ENCODE measurements around the gene PLEKHB1.
A peak's percentile ranks its signal among the peaks of the same experiment; 100 is the strongest.

Gene PLEKHB1

DNA sequence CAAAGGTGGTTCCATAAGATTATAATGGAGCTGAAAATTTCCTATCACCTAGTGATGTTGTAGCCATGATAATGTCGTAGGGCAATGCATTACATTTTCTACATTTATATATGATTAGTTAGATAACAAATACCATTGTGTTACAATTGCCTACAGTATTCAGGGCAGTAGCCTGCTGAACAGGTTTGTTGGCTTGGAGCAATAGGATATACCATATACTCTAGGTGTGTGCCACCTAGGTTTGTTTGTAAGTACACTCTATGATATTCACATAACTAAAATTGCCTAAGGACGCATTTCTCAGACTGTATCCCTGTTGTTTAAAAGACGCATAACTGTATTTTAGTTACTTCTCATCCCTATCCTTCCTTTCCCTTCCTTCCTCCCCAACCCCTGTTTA is 13.6 kb downstream of the PLEKHB1 start:
- no peaks in the 10 kb centered on the region for H3K27me3 ChIP-seq (ENCODE audit: insufficient read depth, low read length)
- H3K36me3 ChIP-seq (ENCODE audit: insufficient read depth, low read length), result no peaks in the 10 kb centered on the region
- no peak overlapping the region for H3K4me2 ChIP-seq (ENCODE audit: low read length)
- no peaks in the 10 kb centered on the region for H4K20me1 ChIP-seq (ENCODE audit: insufficient read depth, low read length)
- no peak for TF ChIP-seq EZH2 (IDR thresholded peaks at IDR 0.05; ENCODE audit: borderline replicate concordance, low read length)
- TF ChIP-seq, protein P1, sequence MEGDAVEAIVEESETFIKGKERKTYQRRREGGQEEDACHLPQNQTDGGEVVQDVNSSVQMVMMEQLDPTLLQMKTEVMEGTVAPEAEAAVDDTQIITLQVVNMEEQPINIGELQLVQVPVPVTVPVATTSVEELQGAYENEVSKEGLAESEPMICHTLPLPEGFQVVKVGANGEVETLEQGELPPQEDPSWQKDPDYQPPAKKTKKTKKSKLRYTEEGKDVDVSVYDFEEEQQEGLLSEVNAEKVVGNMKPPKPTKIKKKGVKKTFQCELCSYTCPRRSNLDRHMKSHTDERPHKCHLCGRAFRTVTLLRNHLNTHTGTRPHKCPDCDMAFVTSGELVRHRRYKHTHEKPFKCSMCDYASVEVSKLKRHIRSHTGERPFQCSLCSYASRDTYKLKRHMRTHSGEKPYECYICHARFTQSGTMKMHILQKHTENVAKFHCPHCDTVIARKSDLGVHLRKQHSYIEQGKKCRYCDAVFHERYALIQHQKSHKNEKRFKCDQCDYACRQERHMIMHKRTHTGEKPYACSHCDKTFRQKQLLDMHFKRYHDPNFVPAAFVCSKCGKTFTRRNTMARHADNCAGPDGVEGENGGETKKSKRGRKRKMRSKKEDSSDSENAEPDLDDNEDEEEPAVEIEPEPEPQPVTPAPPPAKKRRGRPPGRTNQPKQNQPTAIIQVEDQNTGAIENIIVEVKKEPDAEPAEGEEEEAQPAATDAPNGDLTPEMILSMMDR (IDR thresholded peaks at IDR 0.05; ENCODE audit: low read length), result no peak
- H2AFZ ChIP-seq (ENCODE audit: low read length), result no peak overlapping the region
- no peaks in the 10 kb centered on the region for H3F3A ChIP-seq (ENCODE audit: insufficient read depth, low read length)
- no peak overlapping the region for H3K4me3 ChIP-seq (ENCODE audit: low read depth, low read length, poor library complexity, severe bottlenecking)
- peaks cover 9% of the 10 kb centered on the region for H3K4me1 ChIP-seq (ENCODE audit: insufficient read depth, low read length, severe bottlenecking)
- H3K9ac ChIP-seq (ENCODE audit: low read length), result no peak overlapping the region
- H3K27ac ChIP-seq (ENCODE audit: low read depth, low read length, poor library complexity, severe bottlenecking), result no peak overlapping the region
- no peaks in the 10 kb centered on the region for H3K79me2 ChIP-seq (ENCODE audit: insufficient read depth, low read length)
- H3K9me3 ChIP-seq (ENCODE audit: low read length), result no peaks in the 10 kb centered on the region
- H3K9me2 ChIP-seq (ENCODE audit: low read depth, low read length), result no peaks in the 10 kb centered on the region

- H3K4me3 ChIP-seq (ENCODE audit: low read depth, low read length, poor library complexity, severe bottlenecking), result peak overlapping the region; percentile 54
- H3K36me3 ChIP-seq (ENCODE audit: insufficient read depth, low read length), result no peaks in the 10 kb centered on the region
- peaks cover 9% of the 10 kb centered on the region for H3K4me1 ChIP-seq (ENCODE audit: insufficient read depth, low read length, severe bottlenecking)
- peak overlapping the region; percentile 80 for H3K4me2 ChIP-seq (ENCODE audit: low read length)
- H3K27me3 ChIP-seq (ENCODE audit: insufficient read depth, low read length), result no peaks in the 10 kb centered on the region
- H3K9ac ChIP-seq (ENCODE audit: low read length), result peak overlapping the region; percentile 31; the same call in 1 of the 2 replicates
- no peaks in the 10 kb centered on the region for H3K79me2 ChIP-seq (ENCODE audit: insufficient read depth, low read length)
- no peak overlapping the region for H2AFZ ChIP-seq (ENCODE audit: low read length)
- no peaks in the 10 kb centered on the region for H3K9me2 ChIP-seq (ENCODE audit: low read depth, low read length)
- no peaks in the 10 kb centered on the region for H3K9me3 ChIP-seq (ENCODE audit: low read length)
- H3K27ac ChIP-seq (ENCODE audit: low read depth, low read length, poor library complexity, severe bottlenecking), result no peak overlapping the region
- H3F3A ChIP-seq (ENCODE audit: insufficient read depth, low read length), result no peaks in the 10 kb centered on the region
- TF ChIP-seq, protein P1 (IDR thresholded peaks at IDR 0.05; ENCODE audit: low read length), result no peak
- TF ChIP-seq EZH2 (IDR thresholded peaks at IDR 0.05; ENCODE audit: borderline replicate concordance, low read length), result no peak
- no peaks in the 10 kb centered on the region for H4K20me1 ChIP-seq (ENCODE audit: insufficient read depth, low read length)
Measured at GRCh38 chr11:73660497-73661034, 14.2 kb downstream of the PLEKHB1 start.

- no peaks in the 10 kb centered on the region for H3K27me3 ChIP-seq (ENCODE audit: insufficient read depth, low read length)
- peak overlapping the region; percentile 47; the same call in 1 of the 2 replicates for H3K9ac ChIP-seq (ENCODE audit: low read length)
- H3K36me3 ChIP-seq (ENCODE audit: insufficient read depth, low read length), result no peaks in the 10 kb centered on the region
- H3F3A ChIP-seq (ENCODE audit: insufficient read depth, low read length), result no peaks in the 10 kb centered on the region
- H3K4me1 ChIP-seq (ENCODE audit: insufficient read depth, low read length, severe bottlenecking), result peaks cover 9% of the 10 kb centered on the region
- no peaks in the 10 kb centered on the region for H3K79me2 ChIP-seq (ENCODE audit: insufficient read depth, low read length)
- no peaks in the 10 kb centered on the region for H3K9me3 ChIP-seq (ENCODE audit: low read length)
- H3K4me3 ChIP-seq (ENCODE audit: low read depth, low read length, poor library complexity, severe bottlenecking), result peak overlapping the region; percentile 54
- TF ChIP-seq, protein P1 (IDR thresholded peaks at IDR 0.05; ENCODE audit: low read length), result peak; percentile 99
- no peak for TF ChIP-seq EZH2 (IDR thresholded peaks at IDR 0.05; ENCODE audit: borderline replicate concordance, low read length)
- no peaks in the 10 kb centered on the region for H4K20me1 ChIP-seq (ENCODE audit: insufficient read depth, low read length)
- peak overlapping the region; percentile 80 for H3K4me2 ChIP-seq (ENCODE audit: low read length)
- no peaks in the 10 kb centered on the region for H3K9me2 ChIP-seq (ENCODE audit: low read depth, low read length)
- H3K27ac ChIP-seq (ENCODE audit: low read depth, low read length, poor library complexity, severe bottlenecking), result no peak overlapping the region
- H2AFZ ChIP-seq (ENCODE audit: low read length), result no peak overlapping the region
Measured at GRCh38 chr11:73661035-73661628, 14.8 kb downstream of the PLEKHB1 start.
